ENCODE results near the gene ZCCHC13.

- TF ChIP-seq EZH2phosphoT487 (IDR thresholded peaks at IDR 0.05; ENCODE audit: borderline replicate concordance, low read length) (no peak), CTCF (conservative IDR thresholded peaks at IDR 0.05; ENCODE audit: low read depth, low read length) (no peak), EZH2 (IDR thresholded peaks at IDR 0.05; ENCODE audit: low read length, unreplicated experiment) (no peak)
Observed at GRCh38 chrX:74304016-74304415, at the start of gene ZCCHC13.

Data from PC-3 (cell line).